Activated CD4-positive, alpha-beta T cell treated with anti-CD3 and anti-CD28 coated beads, Interleukin-2, amount 10 ng/mL, durations not matched to agents 24 days and 14 days (primary cell): Measurements from ENCODE around the gene PCSK2. TPM values are rescaled to one million over a fixed set of nuclear protein-coding genes. Genes with fewer than 3 reads are reported as not detected.

Experiments used
- DNase-seq: peaks from one replicate; pipeline ENCODE4 v3.0.0; 2022
- H3K27ac Mint-ChIP-seq: one replicate; pipeline ENCODE4 v1.8.0; 2022; ENCODE audit warnings: mild to moderate bottlenecking, mixed read lengths
- H3K27me3 Mint-ChIP-seq: one replicate; pipeline ENCODE4 v1.8.0; 2022; ENCODE audit warnings: mixed read lengths
- H3K36me3 Mint-ChIP-seq: one replicate; pipeline ENCODE4 v1.8.0; 2022; ENCODE audit warnings: low read depth, mild to moderate bottlenecking, mixed read lengths
- H3K4me1 Mint-ChIP-seq: one replicate; pipeline ENCODE4 v1.8.0; 2021; ENCODE audit warnings: mixed read lengths
- H3K4me3 Mint-ChIP-seq: one replicate; pipeline ENCODE4 v1.8.0; 2022; ENCODE audit warnings: mild to moderate bottlenecking, moderate library complexity, mixed read lengths
- H3K9me3 Mint-ChIP-seq: one replicate; pipeline ENCODE4 v1.8.0; 2021; ENCODE audit warnings: mixed read lengths
- intact Hi-C: fragments of 100-400 bp; cut with micrococcal nuclease; formaldehyde crosslinking; loops from one replicate; pipeline ENCODE4 v1.15.1; 2023
- total RNA-seq: library from RNA; stranded (reverse); gene quantifications from 2 replicates; pipeline ENCODE4 v1.2.3, GENCODE V29; 2022

PCSK2 gene
- total RNA-seq, 1 donor from 2014 or later, result not detected

DNA sequence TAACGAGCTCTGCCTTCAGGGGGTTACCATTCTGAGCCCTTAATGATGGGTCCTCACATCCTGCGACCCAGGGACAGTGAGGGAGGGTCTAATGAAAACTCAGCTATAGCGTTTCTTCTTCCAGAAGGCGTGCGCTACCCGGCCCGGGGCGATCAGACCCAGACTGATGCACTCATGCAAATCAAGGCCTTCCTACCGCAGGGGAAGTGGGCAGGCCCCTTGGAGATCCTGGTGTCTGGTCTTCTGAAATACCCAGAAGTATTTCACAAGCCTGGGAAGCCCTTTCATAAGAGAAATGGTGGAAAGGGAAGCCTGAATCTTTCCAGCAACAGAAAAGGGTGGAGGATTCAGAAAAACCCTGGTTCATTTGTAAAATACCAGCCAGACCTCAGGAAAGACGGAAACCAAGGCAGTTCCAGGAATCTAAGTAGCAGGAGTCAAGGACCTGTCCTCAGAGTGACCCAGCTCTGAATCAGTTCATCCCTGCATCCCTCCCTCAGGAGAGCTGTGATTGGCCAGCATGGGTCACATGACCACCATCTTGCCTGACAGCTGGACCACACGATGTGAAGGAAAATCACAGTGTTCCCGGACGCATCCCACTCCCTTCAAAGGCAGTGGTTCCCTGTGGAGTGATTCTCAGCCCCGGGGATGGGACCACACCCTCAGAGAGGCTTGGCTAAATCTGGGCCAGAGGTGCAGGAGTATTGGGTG is 291.7 kb downstream of the PCSK2 start:
- H3K27ac Mint-ChIP-seq, result no peak overlapping the region
- no peak for DNase-seq
- H3K27me3 Mint-ChIP-seq, result peaks cover 13% of the 10 kb centered on the region
- peaks cover 2% of the 10 kb centered on the region for H3K36me3 Mint-ChIP-seq
- H3K4me1 Mint-ChIP-seq, result peaks cover 8% of the 10 kb centered on the region
- H3K9me3 Mint-ChIP-seq, result peaks cover 4% of the 10 kb centered on the region
- no peak overlapping the region for H3K4me3 Mint-ChIP-seq
- intact Hi-C loops, result no loop called here

GRCh38 chr20:17519606-17520285 is 292.9 kb downstream of the PCSK2 start:
- Mint-ChIP-seq H3K4me3 (no peak overlapping the region), H3K27me3 (peaks cover 13% of the 10 kb centered on the region), H3K9me3 (peaks cover 4% of the 10 kb centered on the region), H3K36me3 (peaks cover 2% of the 10 kb centered on the region), H3K27ac (no peak overlapping the region), H3K4me1 (peaks cover 8% of the 10 kb centered on the region)
- no peak for DNase-seq
- intact Hi-C loops, result no loop called here

DNA sequence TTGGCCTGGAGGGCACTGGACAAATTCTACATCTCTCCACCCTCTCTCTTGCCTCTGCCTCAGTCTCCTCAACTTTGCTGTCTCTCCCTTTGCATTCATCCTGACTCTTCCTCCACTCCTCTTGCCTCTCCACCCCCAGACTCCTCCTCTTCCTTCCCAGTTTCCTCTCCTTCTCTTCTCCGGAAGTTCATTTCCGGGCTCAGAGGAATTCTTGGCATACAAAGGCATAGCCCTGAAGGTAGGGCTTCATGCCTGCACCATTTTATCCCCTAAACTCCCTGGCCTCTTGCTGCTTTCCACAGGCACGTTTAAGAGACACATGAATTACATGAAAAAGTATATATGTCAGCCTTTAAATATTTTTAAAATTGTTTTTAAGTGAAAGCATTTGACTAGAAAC is 293.7 kb downstream of the PCSK2 start:
- peaks cover 8% of the 10 kb centered on the region for H3K4me1 Mint-ChIP-seq
- no peak for DNase-seq
- no peak overlapping the region for H3K4me3 Mint-ChIP-seq
- no peak overlapping the region for H3K27ac Mint-ChIP-seq
- intact Hi-C loops, result no loop called here
- H3K9me3 Mint-ChIP-seq, result peaks cover 4% of the 10 kb centered on the region
- peaks cover 13% of the 10 kb centered on the region for H3K27me3 Mint-ChIP-seq
- H3K36me3 Mint-ChIP-seq, result peaks cover 2% of the 10 kb centered on the region

GRCh38 chr20:17522528-17522927 is 295.7 kb downstream of the PCSK2 start:
- Mint-ChIP-seq H3K27ac (no peak overlapping the region), H3K9me3 (no peaks in the 10 kb centered on the region), H3K27me3 (peaks cover 10% of the 10 kb centered on the region), H3K4me3 (no peak overlapping the region), H3K4me1 (peaks cover 5% of the 10 kb centered on the region), H3K36me3 (peaks cover 2% of the 10 kb centered on the region)
- DNase-seq, result no peak
- intact Hi-C loops, result no loop called here

DNA sequence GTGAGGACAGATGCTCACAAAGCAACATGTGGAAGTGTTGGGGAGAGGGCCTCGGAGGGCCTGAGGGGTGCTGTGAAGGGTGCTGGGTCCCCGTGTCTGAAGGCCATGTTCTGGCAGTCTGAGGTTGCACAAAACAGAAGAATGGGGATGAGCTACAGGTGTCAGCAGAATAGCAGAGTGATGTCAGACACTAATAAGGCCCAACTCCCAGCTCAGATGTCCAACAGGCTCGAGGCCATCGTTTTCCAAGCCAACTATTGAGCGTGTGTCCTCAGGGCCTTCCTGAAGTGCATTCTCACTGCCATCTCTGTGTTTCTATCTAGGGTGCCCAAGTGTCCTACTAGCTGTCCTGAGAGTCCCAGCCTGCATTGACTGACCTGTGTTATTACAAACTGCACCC is 296.5 kb downstream of the PCSK2 start:
- peaks cover 11% of the 10 kb centered on the region for H3K27me3 Mint-ChIP-seq
- peaks cover 5% of the 10 kb centered on the region for H3K4me1 Mint-ChIP-seq
- H3K36me3 Mint-ChIP-seq, result no peaks in the 10 kb centered on the region
- H3K27ac Mint-ChIP-seq, result no peak overlapping the region
- no peaks in the 10 kb centered on the region for H3K9me3 Mint-ChIP-seq
- H3K4me3 Mint-ChIP-seq, result no peak overlapping the region
- intact Hi-C loops, result no loop called here
- no peak for DNase-seq

DNA sequence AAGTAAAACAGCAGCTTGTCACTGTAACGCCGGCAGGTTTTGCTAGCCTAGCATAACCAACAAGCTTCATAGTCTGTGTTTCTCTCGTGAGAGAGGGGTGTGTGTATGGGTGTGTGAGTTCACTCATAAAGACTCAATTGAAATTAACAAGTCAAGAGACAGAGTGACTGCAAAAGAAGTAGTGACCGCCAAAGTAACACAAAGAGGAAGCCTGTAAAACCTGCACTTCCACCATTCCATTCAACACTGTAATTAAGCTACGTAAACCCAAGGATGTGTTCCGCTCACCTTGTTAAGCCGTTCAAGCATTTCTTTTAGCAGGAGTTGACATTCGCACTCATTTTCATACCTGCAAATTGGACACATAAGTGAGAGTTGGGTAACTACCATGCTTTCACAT is 297.7 kb downstream of the PCSK2 start:
- Mint-ChIP-seq H3K36me3 (no peaks in the 10 kb centered on the region), H3K27me3 (peaks cover 14% of the 10 kb centered on the region), H3K9me3 (no peaks in the 10 kb centered on the region), H3K4me3 (no peak overlapping the region), H3K27ac (no peak overlapping the region), H3K4me1 (peaks cover 5% of the 10 kb centered on the region)
- intact Hi-C loops, result no loop called here
- no peak for DNase-seq

DNA sequence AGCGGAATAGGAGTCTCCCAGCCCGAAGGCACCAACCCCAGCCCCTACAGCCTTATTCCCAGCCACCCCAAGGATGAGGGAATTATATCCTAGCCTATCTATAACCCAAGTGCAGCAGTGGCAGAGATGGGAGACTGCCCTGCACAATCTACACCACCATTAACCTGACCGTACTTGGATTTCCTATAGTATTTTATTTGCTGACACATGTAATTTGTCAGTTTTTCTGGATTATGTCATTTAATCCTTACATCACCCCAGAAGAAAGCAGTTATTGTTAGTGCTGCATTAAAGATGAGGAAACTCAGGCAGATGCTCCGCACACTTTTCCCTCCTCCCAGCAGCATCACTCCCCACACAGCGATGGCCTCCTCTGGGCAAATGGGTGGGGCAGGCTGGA is 298.3 kb downstream of the PCSK2 start:
- H3K4me3 Mint-ChIP-seq, result no peak overlapping the region
- DNase-seq, result no peak
- H3K9me3 Mint-ChIP-seq, result no peaks in the 10 kb centered on the region
- peaks cover 14% of the 10 kb centered on the region for H3K27me3 Mint-ChIP-seq
- H3K36me3 Mint-ChIP-seq, result no peaks in the 10 kb centered on the region
- intact Hi-C loops, result no loop called here
- peaks cover 5% of the 10 kb centered on the region for H3K4me1 Mint-ChIP-seq
- no peak overlapping the region for H3K27ac Mint-ChIP-seq

DNA sequence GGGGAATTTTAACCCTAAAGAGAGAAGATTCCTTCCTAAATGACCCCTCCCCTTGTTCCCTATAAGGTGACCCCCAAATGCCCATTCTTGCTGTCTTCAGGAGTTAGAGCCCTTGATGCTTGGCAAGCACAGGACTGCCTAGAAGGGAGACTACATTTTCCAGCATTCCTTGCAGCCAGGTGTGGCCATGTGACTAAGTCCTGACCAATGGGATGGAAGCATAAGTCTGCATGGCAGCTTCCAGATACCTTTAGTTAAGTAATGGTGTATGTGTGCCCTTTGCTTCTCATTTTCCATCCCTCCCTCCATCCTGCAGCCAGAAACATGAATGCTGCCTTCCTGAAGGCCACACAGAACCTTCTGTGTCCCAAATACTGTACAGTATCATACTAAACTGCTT is 298.8 kb downstream of the PCSK2 start:
- DNase-seq, result peak; percentile 72
- intact Hi-C loops, result no loop called here
- H3K36me3 Mint-ChIP-seq, result no peaks in the 10 kb centered on the region
- peaks cover 11% of the 10 kb centered on the region for H3K27me3 Mint-ChIP-seq
- no peak overlapping the region for H3K27ac Mint-ChIP-seq
- peaks cover 6% of the 10 kb centered on the region for H3K4me1 Mint-ChIP-seq
- H3K9me3 Mint-ChIP-seq, result no peaks in the 10 kb centered on the region
- H3K4me3 Mint-ChIP-seq, result no peak overlapping the region

GRCh38 chr20:17529586-17529985 is 302.7 kb downstream of the PCSK2 start:
- intact Hi-C loops, result no loop called here
- no peak overlapping the region for H3K4me3 Mint-ChIP-seq
- H3K9me3 Mint-ChIP-seq, result no peaks in the 10 kb centered on the region
- peaks cover 19% of the 10 kb centered on the region for H3K4me1 Mint-ChIP-seq
- no peak for DNase-seq
- H3K36me3 Mint-ChIP-seq, result peaks cover 3% of the 10 kb centered on the region
- no peak overlapping the region for H3K27ac Mint-ChIP-seq
- peaks cover 11% of the 10 kb centered on the region for H3K27me3 Mint-ChIP-seq

- Mint-ChIP-seq H3K27me3 (peaks cover 11% of the 10 kb centered on the region), H3K4me1 (peaks cover 19% of the 10 kb centered on the region), H3K36me3 (peaks cover 3% of the 10 kb centered on the region), H3K9me3 (no peaks in the 10 kb centered on the region), H3K4me3 (peak overlapping the region; percentile 60), H3K27ac (peak overlapping the region; percentile 78)
- no peak for DNase-seq
- intact Hi-C loops, result loop anchor here (5.0 to 10.0 kb wide), 2 partner anchors 437 to 465 kb away; partner anchors contain the start of genes MGME1 and SNX5
Measured at GRCh38 chr20:17530153-17530552, 303.3 kb downstream of the PCSK2 start.

DNA sequence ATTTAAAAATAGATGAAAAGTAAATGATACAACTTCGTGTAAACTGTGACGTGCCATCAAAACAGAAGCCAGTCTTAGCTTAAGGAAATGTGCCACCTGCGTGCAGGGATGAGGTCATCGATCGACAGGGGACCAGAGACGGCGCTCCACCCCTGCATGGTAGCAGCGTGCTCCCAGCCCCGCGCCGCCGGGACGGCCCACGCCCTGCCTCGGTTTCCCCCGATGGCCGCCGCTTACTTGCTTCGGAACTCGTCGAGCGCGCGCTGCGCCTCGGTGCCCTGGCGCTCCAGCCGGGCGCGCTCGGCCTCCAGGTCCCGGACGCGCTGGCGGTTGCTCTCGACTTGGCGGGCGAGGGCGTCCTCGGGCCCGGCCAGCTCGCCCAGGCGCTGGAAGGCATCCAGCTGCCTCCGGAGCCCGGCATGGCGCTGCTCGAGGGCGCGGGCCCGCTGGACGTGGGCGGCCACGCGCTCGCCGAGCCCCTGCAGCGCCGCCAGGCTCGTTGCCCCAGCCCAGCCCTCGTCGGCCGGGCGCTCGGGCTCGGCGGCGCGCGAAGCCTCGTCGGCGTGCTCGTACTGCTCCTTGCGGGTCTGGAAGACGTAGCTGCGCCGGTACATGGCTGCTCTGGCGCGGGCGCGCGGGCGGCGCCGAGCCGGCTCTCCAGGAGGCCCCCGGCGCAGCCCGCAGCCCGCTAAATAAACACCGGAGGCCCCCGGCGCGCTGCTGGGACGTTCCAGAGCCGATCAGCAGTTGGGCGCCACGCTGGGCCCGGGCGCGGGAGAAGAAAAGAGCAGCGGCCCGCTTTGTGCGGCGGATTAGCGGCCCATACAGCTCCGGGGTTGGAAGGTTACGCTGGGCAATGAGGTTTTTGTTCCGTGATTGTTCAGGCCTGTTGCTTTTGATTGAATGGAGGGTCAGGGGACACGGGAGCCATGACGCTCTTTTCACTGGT is 304.1 kb downstream of the PCSK2 start, which contains the start of gene BFSP1:
Gene BFSP1 (minus strand): TSS at position 664 of the 949 bp plus-strand sequence. CDS start 50 bp downstream, at position 614.
- Mint-ChIP-seq H3K4me1 (peaks cover 19% of the 10 kb centered on the region), H3K27me3 (peaks cover 9% of the 10 kb centered on the region), H3K27ac (peak within 1 kb of the TSS; percentile 94), H3K36me3 (peaks cover 3% of the 10 kb centered on the region), H3K4me3 (peak within 1 kb of the TSS; percentile 91), H3K9me3 (no peaks in the 10 kb centered on the region)
- intact Hi-C loops, result loop anchor here (1.0 to 10.0 kb wide), 3 partner anchors 26 to 464 kb away; partner anchors contain the start of genes MGME1 and SNX5
- DNase-seq, result peak; percentile 86

DNA sequence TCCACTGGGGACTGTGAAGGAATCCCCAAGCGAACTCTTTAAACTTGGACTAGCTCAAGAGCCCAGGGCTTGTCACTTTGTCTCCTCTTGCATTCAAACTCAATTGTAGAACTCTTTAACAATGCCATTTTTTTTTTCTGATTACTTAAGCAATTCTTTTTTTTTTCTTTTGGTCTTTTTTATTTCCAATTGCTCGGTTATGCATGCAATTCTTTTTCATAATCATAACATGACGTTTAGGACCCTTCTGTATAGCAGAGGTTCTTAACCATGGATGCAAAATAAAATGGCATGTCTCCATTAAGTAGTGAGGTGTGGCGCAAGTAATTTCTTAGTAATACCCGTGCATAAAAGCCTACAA is 304.8 kb downstream of the PCSK2 start:
- Mint-ChIP-seq H3K9me3 (no peaks in the 10 kb centered on the region), H3K4me1 (peaks cover 19% of the 10 kb centered on the region), H3K27ac (peak overlapping the region; percentile 94), H3K4me3 (peak overlapping the region; percentile 91), H3K27me3 (peaks cover 9% of the 10 kb centered on the region), H3K36me3 (peaks cover 3% of the 10 kb centered on the region)
- no peak for DNase-seq
- intact Hi-C loops, result loop anchor here (1.0 to 10.0 kb wide), 3 partner anchors 26 to 463 kb away; partner anchors contain the start of genes MGME1 and SNX5

DNA sequence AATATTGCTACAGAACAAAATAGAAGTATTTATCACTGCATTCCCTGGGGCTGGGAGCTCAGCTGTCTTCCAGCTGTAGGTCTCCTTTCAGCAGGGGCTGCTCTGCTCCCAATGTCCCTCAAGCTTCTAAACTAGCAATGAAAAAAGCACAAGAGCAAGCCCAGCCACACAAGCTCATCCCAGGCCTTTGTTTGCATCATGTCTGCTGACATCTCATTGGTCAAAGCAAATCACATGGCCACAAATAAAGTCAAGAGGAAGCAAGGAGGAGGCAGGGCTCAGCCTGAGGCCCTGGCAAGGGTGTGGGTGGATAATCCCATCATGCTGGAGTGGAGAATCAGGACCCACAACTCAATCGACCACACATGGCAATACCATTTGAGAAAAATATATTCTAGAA is 306.6 kb downstream of the PCSK2 start:
- Mint-ChIP-seq H3K27me3 (peaks cover 8% of the 10 kb centered on the region), H3K4me1 (peaks cover 29% of the 10 kb centered on the region), H3K36me3 (peaks cover 3% of the 10 kb centered on the region), H3K4me3 (no peak overlapping the region), H3K27ac (no peak overlapping the region), H3K9me3 (no peaks in the 10 kb centered on the region)
- intact Hi-C loops, result loop anchor here (5.0 to 10.0 kb wide), 2 partner anchors 434 to 461 kb away; partner anchors contain the start of genes MGME1 and SNX5
- DNase-seq, result peak; percentile 80
